HG02884 (cell line): ENCODE results near the gene NGEF.
"Not testable (repeated sequence)": the region's sequence is repeated elsewhere in the genome, so short reads cannot be mapped to it uniquely, and the experiment has no call there.

Source experiments
- ATAC-seq: cut with Tn5 transposase; IDR thresholded peaks from one replicate; pipeline ENCODE4 v1.9.1; 2021; ENCODE audit warnings: mild to moderate bottlenecking, moderate library complexity; ENCODE audit not compliant: unreplicated experiment

NGEF gene, protein sequence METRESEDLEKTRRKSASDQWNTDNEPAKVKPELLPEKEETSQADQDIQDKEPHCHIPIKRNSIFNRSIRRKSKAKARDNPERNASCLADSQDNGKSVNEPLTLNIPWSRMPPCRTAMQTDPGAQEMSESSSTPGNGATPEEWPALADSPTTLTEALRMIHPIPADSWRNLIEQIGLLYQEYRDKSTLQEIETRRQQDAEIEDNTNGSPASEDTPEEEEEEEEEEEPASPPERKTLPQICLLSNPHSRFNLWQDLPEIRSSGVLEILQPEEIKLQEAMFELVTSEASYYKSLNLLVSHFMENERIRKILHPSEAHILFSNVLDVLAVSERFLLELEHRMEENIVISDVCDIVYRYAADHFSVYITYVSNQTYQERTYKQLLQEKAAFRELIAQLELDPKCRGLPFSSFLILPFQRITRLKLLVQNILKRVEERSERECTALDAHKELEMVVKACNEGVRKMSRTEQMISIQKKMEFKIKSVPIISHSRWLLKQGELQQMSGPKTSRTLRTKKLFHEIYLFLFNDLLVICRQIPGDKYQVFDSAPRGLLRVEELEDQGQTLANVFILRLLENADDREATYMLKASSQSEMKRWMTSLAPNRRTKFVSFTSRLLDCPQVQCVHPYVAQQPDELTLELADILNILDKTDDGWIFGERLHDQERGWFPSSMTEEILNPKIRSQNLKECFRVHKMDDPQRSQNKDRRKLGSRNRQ

GRCh38 chr2:233013027-233013461 is at the start of gene NGEF:
NGEF (minus strand) TSS chr2:233013256; CDS start chr2:232974890, 38,366 bp downstream.
- ATAC-seq = no peak

DNA sequence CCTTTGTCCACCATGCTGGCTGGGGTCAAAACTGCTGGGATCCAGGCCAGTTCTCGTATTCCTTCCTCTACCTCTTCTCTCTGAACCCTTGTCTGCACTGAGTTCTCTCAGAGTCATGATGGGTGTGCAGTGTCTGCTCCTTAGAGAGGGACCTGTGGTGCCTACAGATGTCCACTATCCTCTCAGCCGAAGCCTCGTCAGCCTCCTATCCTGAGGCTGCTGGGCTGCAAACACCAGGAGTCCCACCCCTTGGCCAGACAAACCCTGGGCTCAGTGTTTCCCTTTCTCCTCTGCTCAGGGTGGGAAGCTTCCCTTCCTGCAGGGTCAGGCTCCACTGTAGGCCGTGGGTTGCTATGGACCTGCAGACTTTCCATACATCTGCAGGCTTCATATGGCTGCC is 49.4 kb upstream of the NGEF start:
- no peak for ATAC-seq

GRCh38 chr2:233061591-233062450 is 48.8 kb upstream of the NGEF start:
- ATAC-seq = no peak

- no peak for ATAC-seq
These were observed 48.0 kb upstream of the NGEF start for GRCh38 chr2:233060980-233061590.

DNA sequence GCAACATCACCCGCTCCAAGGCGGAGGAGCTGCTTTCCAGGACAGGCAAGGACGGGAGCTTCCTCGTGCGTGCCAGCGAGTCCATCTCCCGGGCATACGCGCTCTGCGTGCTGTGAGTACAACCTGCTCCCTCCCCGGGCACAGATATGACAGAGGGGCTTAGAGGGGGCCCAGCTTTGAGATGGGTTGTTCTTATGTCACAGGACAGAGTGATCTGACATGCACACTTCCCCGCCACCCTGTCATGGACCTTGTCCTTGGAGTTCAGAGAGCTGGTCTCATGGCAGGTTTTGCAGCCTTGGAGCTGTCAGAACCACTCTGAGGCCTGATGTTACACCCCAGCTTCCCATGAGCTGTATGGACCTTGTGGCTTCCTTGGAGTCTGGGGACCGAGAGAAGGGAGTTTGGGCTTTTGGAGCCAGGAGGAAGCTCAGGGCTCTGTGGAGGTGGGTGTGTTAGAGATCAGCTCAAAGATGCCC is 47.5 kb upstream of the NGEF start:
- no peak for ATAC-seq

GRCh38 chr2:233059797-233060500 is 46.9 kb upstream of the NGEF start, which contains the start of gene INPP5D:
INPP5D (plus strand) TSS chr2:233060342; CDS start chr2:233060479, 137 bp downstream.
- ATAC-seq = no peak

GRCh38 chr2:233059547-233059796 is 46.4 kb upstream of the NGEF start:
- no peak for ATAC-seq

DNA sequence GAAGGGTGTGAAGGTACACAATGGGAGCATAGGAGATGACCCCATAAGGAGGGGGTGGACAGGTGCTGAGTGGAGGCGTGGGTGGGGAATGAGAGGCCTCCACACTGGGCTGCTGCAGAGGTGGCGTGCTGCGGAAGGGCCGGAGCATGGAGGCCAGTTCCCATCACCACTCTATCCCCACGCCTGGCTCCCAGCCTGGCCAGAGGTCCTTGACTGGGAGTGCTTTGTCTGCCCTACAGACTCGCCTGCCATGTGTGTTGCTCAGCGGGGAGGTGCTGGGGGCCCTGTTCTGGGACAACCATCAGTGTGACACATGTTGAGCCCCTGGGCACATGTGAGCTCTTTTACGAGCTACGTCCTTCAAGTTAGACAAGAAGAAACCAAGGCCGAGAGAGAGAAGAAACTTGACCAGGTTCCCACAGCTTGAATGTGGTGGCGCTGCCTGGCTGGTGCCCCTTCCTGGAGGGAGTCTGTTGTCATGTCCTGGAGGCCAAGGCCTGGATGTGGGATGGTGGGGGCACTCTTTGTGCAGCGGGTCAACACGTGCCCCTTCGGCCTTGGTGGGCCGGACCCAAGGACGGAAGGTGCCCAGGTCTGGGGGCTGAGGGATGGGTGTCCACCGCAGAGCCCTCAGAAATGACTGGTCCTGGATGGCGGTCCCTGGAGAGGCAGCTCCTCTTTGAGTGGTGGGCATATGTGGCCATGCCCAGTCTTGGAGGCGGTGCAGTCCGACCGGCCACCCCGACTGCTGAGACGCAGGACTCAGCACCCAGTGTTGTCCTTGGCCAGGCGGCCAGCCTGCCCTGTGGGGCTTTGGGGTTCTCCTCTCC is 45.9 kb upstream of the NGEF start:
- ATAC-seq = no peak

GRCh38 chr2:233056961-233057605 is 44.0 kb upstream of the NGEF start:
- ATAC-seq = no peak

DNA sequence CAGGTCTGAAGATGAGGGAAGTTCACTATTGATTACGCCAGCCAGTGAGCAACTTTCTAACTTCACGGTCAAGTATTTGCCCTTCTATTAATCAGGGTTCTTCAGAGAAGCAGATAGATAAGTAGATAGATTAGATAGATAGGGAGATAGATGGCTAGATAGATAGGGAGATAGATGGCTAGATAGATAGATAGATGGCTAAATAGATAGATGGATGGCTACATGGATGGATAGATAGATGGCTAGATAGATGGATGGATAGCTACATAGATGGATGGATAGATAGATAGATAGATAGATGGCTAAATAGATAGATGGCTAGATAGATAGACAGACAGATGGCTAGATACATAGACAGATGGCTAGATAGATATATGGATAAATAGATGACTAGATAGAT is 42.3 kb upstream of the NGEF start:
- ATAC-seq = no peak

- no peak for ATAC-seq
These were observed 41.1 kb upstream of the NGEF start for GRCh38 chr2:233053928-233054784.

DNA sequence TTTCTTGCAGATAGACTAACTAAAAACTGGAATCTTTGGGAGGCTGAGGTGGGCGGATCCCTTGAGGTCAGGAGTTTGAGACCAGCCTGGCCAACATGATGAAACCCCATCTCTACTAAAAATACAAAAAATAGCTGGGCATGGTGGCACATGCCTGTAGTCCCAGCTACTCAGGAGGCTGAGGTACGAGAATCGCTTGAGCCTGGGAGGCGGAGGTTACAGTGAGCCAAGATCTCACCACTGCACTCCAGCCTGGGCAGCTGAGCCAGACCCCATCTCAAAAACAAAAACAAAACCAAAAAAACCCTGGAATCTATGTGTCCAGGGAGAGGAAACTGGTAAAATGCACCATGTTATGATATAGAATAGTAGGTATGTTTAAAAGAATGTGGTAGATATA is 39.5 kb upstream of the NGEF start:
- ATAC-seq = not testable (repeated sequence)

DNA sequence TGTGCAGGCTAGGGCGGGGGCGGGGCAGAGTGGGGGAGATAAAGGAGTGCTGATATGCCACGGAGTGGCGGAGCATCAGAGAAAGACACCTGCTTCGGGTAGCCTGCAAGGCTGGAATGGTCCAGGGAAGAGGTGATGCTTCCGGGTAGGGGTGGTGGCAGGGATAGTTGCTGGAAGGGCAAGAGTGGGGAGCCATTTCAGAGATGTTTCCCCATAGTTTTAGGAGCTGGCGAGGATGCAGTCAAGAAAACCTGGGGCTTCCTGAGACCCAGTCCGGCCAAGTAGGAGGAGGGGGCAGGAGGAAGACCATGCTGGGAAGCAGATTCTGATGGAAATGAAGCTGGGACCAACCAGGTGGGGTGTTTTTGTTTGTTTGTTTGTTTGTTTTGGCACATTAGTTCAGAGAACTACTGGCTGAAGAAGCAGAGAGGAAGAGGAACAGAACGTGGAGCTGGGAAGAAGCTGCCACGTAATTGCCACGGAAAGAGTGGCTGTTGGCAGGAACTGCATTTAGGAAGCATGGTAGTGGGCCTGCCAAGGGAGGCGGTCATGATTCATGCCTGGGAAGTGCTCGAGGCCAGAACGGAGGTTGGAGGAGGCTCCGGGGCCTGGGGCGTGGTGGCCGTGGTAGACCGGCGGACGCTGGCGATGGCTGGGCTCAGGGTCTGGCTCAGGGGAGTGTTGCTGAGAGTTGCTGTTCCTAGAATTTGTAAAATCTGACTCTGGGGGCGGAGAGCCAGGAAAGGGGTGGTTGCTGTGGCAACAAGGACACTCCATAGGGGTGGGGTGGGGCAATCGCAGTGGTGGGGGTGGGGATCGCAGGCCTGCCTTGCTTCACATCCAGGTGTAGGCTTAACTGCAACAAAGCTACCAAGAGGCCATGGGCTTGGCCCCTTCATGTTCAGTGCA is 38.4 kb upstream of the NGEF start:
- ATAC-seq = no peak

- ATAC-seq = no peak
These were observed 36.2 kb upstream of the NGEF start for GRCh38 chr2:233049194-233049761.

DNA sequence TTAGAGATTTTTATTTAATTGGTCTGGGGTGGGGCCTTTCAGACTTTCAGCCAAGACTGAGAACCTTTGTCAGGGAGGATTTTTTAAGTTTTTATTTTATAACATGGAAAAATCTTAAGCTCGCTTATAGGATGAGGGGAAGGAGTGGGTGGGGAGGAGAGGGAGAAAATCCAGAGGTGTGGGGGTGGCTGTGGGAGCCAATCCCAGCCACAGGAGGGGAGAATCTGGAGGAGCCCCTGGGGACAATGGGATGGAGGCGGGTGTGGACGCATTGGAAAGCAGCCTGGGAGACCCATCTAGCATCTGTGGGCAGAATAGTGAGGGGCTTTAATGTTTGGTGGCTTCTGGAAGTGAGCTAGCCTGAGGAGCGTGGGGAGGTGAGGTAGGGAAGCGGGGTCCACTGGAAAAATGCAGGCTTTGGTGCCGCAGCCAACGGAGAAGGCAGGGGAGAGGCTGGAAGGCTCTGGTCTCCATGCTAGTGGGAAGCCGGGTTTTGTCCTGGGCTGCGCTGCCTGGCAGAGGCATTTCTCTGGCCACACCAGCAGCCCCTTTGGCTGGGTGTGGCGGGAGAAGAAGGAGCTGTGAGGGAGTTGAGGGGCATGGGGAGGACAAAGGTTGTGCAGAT is 35.6 kb upstream of the NGEF start:
- ATAC-seq = no peak

- ATAC-seq = no peak
These were observed 34.6 kb upstream of the NGEF start for GRCh38 chr2:233047667-233048066.
